Epithelial cell of umbilical artery (primary cell): ENCODE results near the gene C16orf86. TPM values are rescaled to one million over a fixed set of nuclear protein-coding genes. Genes with fewer than 3 reads are reported as not detected.

Source experiments
- total RNA-seq: library from RNA; depleted of rRNA; stranded (reverse); fragments of >200 nt; gene quantifications from 2 replicates; pipeline ENCODE4 v1.2.3, GENCODE V29; 2014

C16orf86 gene, protein sequence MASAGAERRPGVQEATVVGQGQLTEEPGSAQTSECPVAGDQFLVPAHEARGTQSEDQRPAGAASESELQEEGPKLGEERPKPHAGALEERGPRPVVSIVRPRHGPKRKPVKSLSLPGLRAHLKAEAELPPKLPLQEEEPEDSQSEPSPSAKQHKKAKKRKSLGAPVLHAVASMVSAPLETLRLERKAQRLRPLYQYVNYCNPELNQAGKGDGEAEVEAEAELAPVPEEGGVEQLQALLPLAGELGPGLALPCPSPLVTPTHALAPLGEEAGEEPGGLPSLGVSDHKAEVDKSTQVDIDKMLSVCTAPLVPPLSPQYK
- total RNA-seq, result 3.5 and 6.8 TPM in 2 replicates

DNA sequence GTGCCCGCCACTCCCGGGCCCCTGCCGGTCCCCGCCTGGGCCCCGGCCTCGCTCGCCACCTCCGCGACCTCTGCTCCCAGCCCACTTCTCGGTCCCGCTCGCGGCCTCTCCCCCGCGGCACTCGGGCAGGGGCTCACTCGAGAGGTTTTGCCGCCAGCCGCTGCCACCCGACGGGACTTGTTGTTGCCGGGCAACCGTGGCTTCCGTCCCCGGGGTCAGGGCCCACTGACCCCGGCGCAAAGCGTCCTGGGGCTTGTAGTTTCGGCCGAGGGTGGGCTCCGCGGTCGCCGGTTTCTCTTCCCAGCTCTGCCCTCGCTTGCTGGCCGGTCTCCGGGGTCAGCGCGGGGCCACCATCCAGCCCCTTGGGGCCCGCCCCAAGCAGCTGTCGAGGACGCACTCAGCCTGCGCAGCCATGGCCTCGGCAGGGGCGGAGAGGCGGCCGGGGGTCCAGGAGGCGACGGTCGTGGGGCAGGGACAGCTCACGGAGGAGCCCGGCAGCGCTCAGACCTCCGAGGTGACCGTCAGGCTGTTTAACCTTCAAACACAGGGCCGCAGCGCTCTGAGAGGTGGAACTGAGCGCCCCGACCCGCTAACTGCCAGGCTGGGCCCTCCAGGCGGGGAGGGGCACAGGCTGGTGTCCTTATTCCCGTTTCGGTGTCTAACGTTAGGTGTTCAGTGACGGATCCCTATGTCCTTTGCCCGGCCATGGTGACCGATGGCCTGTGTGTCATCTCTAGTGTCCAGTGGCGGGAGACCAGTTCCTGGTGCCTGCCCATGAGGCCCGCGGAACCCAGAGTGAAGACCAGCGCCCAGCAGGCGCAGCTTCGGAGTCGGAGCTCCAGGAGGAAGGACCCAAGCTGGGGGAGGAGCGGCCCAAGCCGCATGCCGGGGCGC is at the start of gene C16orf86, which contains the start of gene ENKD1:
C16orf86 (plus strand) TSS at position 256 of the 894 bp plus-strand sequence; CDS start at position 413, 157 bp downstream.
ENKD1 (minus strand) TSS at position 192 of the 894 bp plus-strand sequence. CDS start 308 bp downstream, outside the sequence.

GRCh38 chr16:67659675-67660563 is 6.7 kb upstream of the C16orf86 start, which contains the start of gene ACD:
ACD (minus strand) TSS chr16:67660260; CDS start chr16:67660220, 40 bp downstream.

DNA sequence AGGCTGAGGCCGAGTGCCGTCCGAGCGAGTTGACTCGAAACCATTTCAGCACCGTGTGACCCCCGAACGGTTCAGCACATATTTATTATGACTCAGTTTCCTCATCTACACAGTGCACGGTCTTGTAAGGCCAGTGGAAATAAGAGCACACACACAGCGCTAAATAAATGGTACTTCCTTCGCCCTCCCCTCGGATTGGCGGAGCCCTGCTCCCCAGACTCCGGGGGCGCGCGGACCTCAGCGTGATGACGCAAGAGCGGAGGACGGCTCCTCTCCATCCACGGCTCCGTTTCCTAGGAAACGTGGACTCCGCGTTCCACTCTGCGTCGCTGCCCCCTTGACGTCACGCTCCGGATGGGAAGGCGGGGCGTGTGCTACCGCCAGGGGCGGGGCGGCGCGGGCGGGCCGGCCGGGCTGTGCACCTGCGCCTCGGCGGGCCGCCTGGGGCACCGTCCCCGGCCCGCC is 6.0 kb upstream of the C16orf86 start, which contains the start of gene PARD6A:
PARD6A (plus strand) TSS at position 397 of the 465 bp plus-strand sequence. CDS start 79 bp downstream, outside the sequence.

Other genes starting within 250 kb of the C16orf86 start
- gene HSD11B2, start 235.7 kb upstream of the C16orf86 start, total RNA-seq, result 0.65 TPM in 1 of 2 replicates, not detected in the other
- gene ATP6V0D1, start 185.7 kb upstream of the C16orf86 start, total RNA-seq, result 90.6 and 105 TPM in 2 replicates
- not detected in 2 replicates for gene AGRP, start 183.3 kb upstream of the C16orf86 start, total RNA-seq
- 48.7 and 49.7 TPM in 2 replicates for gene RIPOR1, start 138.0 kb upstream of the C16orf86 start, total RNA-seq
- gene CTCF, start 104.3 kb upstream of the C16orf86 start, total RNA-seq, result 22.4 and 26.6 TPM in 2 replicates
- 0.32 and 2.7 TPM in 2 replicates for gene CARMIL2, start 21.7 kb upstream of the C16orf86 start, total RNA-seq
- 18.2 and 20.5 TPM in 2 replicates for gene ACD, start 6.6 kb upstream of the C16orf86 start, total RNA-seq
- 1.6 and 5.3 TPM in 2 replicates for gene PARD6A, start 5.9 kb upstream of the C16orf86 start, total RNA-seq
- 14.7 and 24.0 TPM in 2 replicates for gene ENKD1, start 64 bp upstream of the C16orf86 start, total RNA-seq
- 29.9 and 47.0 TPM in 2 replicates for gene GFOD2, start 52.5 kb downstream of the C16orf86 start, total RNA-seq
- gene RANBP10, start 139.7 kb downstream of the C16orf86 start, total RNA-seq, result 3.6 TPM in 2 replicates
- gene TSNAXIP1, start 140.1 kb downstream of the C16orf86 start, total RNA-seq, result 0.32 TPM in 1 of 2 replicates, not detected in the other
- 38.7 and 72.5 TPM in 2 replicates for gene THAP11, start 175.5 kb downstream of the C16orf86 start, total RNA-seq
- 67.0 and 256 TPM in 2 replicates for gene NUTF2, start 180.1 kb downstream of the C16orf86 start, total RNA-seq
- gene CENPT, start 180.9 kb downstream of the C16orf86 start, total RNA-seq, result 28.6 and 29.6 TPM in 2 replicates
- gene EDC4, start 206.2 kb downstream of the C16orf86 start, total RNA-seq, result 39.8 and 50.3 TPM in 2 replicates
- not detected in 2 replicates for gene NRN1L, start 218.1 kb downstream of the C16orf86 start, total RNA-seq
- 10.7 and 19.1 TPM in 2 replicates for gene PSKH1, start 226.4 kb downstream of the C16orf86 start, total RNA-seq